Right lobe of liver (tissue), 4 donors: ENCODE results near the gene LCE1E.

Source experiments
- POLR2A ChIP-seq: fragments of 450-650 bp; IDR thresholded peaks from one replicate; pipeline ENCODE4 v1.6.1; 2017; ENCODE audit warnings: antibody characterized with exemption, mild to moderate bottlenecking
- TF ChIP-seq, protein P1 (sequence below), 4 donors: fragments of 200-600 bp in 3 of 4; fragments of 450-650 bp in 1 of 4; IDR thresholded peaks; one replicate each; pipeline versions ENCODE4 v1.5.1 to v1.8.0; 2016 to 2022; ENCODE audit warnings: antibody characterized with exemption in 4 of 4, mild to moderate bottlenecking in 2 of 4
- donor health status: DM: no; HTN: no; CAD: no.
- donor health status: DM: no; HTN: no; CAD: no.
- donor health status: DM: no; HTN: yes; CAD: no.

GRCh38 chr1:152760551-152761190 is 25.4 kb upstream of the LCE1E start:
- TF ChIP-seq, protein P1, sequence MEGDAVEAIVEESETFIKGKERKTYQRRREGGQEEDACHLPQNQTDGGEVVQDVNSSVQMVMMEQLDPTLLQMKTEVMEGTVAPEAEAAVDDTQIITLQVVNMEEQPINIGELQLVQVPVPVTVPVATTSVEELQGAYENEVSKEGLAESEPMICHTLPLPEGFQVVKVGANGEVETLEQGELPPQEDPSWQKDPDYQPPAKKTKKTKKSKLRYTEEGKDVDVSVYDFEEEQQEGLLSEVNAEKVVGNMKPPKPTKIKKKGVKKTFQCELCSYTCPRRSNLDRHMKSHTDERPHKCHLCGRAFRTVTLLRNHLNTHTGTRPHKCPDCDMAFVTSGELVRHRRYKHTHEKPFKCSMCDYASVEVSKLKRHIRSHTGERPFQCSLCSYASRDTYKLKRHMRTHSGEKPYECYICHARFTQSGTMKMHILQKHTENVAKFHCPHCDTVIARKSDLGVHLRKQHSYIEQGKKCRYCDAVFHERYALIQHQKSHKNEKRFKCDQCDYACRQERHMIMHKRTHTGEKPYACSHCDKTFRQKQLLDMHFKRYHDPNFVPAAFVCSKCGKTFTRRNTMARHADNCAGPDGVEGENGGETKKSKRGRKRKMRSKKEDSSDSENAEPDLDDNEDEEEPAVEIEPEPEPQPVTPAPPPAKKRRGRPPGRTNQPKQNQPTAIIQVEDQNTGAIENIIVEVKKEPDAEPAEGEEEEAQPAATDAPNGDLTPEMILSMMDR (IDR thresholded peaks at IDR 0.05) = no peak
- TF ChIP-seq POLR2A = no peak
